Activated T-helper 2 cell treated with anti-CD3 and anti-CD28 coated beads, Interferon-gamma antibody, Interleukin-2, Interleukin-4, amounts not matched to agents 10 μg/mL and 5 μg/mL and 100 μg/mL, durations not matched to agents 14 hours and 24 hours and 36 hours (primary cell): ENCODE data around the gene MRPS15. TPM values are rescaled to one million over a fixed set of nuclear protein-coding genes. Genes with fewer than 3 reads are reported as not detected.
"Not testable (repeated sequence)": the region's sequence is repeated elsewhere in the genome, so short reads cannot be mapped to it uniquely, and the experiment has no call there.

Experiments
- DNase-seq: peaks from one replicate; pipeline ENCODE4 v3.0.0; 2021; ENCODE audit warnings: low spot score
- H3K27ac Mint-ChIP-seq: one replicate; pipeline ENCODE4 v1.8.0; 2021; ENCODE audit warnings: mixed read lengths
- H3K27me3 Mint-ChIP-seq: one replicate; pipeline ENCODE4 v1.8.0; 2021; ENCODE audit warnings: low read depth, mixed read lengths
- H3K36me3 Mint-ChIP-seq: one replicate; pipeline ENCODE4 v1.8.0; 2021; ENCODE audit warnings: low read depth, mixed read lengths
- H3K4me1 Mint-ChIP-seq: one replicate; pipeline ENCODE4 v1.8.0; 2021; ENCODE audit warnings: low read depth, mixed read lengths
- H3K4me3 Mint-ChIP-seq: one replicate; pipeline ENCODE4 v1.8.0; 2021; ENCODE audit warnings: low read depth, mild to moderate bottlenecking, moderate library complexity, mixed read lengths
- H3K9me3 Mint-ChIP-seq: one replicate; pipeline ENCODE4 v1.8.0; 2021; ENCODE audit warnings: mixed read lengths
- intact Hi-C: fragments of 100-400 bp; cut with micrococcal nuclease; formaldehyde crosslinking; loops from one replicate; pipeline ENCODE4 v1.15.1; 2023
- total RNA-seq: library from RNA; stranded (reverse); gene quantifications from 2 replicates; pipeline ENCODE4 v1.2.3, GENCODE V29; 2022

Gene MRPS15
- total RNA-seq, 1 donor from 2014 or later: 117 TPM

DNA sequence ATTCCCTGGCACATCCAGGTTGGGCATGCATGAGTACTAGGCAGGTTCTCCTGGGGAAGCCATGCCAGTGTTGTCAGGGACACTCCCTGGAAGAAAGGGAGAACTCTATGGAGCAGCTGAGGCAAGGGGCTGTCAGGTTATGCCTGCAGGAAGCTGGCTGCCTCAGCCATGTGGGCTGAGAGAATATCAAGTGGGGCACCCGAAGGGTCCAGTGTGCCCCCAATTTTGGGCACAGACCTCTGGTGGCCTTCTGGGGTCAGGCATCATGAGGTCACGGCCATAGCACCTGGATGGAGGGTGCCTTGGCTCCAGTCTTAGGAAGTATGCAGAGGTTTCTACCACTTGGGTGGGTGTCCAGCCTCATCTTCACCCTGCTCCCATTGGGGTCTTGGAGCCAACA is 16.0 kb upstream of the MRPS15 start:
- H3K4me1 Mint-ChIP-seq: peaks cover 17% of the 10 kb centered on the region
- H3K4me3 Mint-ChIP-seq: no peak overlapping the region
- peaks cover 5% of the 10 kb centered on the region for H3K27me3 Mint-ChIP-seq
- no peak overlapping the region for H3K27ac Mint-ChIP-seq
- H3K9me3 Mint-ChIP-seq: no peaks in the 10 kb centered on the region
- intact Hi-C loops: no loop called here
- H3K36me3 Mint-ChIP-seq: no peaks in the 10 kb centered on the region
- no peak for DNase-seq

DNA sequence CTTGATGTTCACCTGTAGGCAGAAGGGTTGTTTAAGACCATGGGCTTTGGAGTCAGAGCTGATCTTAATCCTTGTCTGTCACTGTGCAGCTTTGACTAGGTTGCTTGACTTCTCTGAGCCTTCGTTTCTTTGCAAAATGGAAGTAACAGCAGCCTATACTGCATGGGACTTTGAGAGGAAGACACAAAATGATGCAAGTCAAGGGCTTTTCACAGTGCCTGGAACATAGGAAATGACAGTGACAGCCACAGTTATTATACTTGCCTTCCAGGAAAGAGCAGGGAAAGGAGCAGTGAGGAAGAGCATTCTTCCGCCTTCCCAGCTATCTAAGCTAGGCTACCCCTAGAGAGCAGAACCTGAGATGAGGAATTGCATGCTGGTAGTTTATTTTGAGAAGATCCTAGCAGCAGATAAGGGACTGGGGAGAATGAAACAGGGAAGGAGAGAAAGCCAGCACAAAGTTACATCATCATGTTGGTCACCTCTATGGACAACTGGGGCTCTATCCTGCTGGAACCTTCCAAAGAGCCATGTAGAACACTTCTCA is 15.4 kb upstream of the MRPS15 start:
- Mint-ChIP-seq H3K36me3 (no peaks in the 10 kb centered on the region), H3K4me3 (no peak overlapping the region), H3K27ac (no peak overlapping the region), H3K9me3 (no peaks in the 10 kb centered on the region), H3K4me1 (peaks cover 19% of the 10 kb centered on the region), H3K27me3 (peaks cover 5% of the 10 kb centered on the region)
- DNase-seq: no peak
- intact Hi-C loops: no loop called here

DNA sequence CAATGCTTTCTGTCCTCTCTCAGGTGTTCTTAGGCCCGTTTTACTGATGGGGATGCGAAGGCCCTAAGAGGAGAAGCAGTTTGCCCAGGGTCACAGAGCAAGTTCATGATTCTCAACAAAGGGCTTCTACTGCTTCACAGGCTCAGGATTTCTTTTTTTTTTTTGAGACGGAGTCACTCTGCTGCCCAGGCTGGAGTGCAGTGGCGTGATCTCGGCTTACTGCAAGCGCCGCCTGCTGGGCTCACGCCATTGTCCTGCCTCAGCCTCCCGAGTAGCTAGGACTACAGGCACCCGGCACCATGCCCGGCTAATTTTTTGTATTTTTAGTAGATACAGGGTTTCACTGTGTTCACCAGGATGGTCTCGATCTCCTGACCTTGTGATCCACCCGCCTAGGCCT is 13.4 kb upstream of the MRPS15 start:
- peaks cover 20% of the 10 kb centered on the region for H3K4me1 Mint-ChIP-seq
- H3K27ac Mint-ChIP-seq, DNase-seq, H3K9me3 Mint-ChIP-seq, H3K4me3 Mint-ChIP-seq, H3K27me3 Mint-ChIP-seq, intact Hi-C loops, H3K36me3 Mint-ChIP-seq: not testable (repeated sequence)

GRCh38 chr1:36476945-36477344 is 12.8 kb upstream of the MRPS15 start:
- Mint-ChIP-seq H3K27me3 (peaks cover 5% of the 10 kb centered on the region), H3K36me3 (no peaks in the 10 kb centered on the region), H3K9me3 (no peaks in the 10 kb centered on the region), H3K4me3 (no peak overlapping the region), H3K27ac (no peak overlapping the region), H3K4me1 (peaks cover 14% of the 10 kb centered on the region)
- DNase-seq: no peak
- intact Hi-C loops: no loop called here

- no peaks in the 10 kb centered on the region for H3K9me3 Mint-ChIP-seq
- H3K4me1 Mint-ChIP-seq: peaks cover 11% of the 10 kb centered on the region
- intact Hi-C loops: no loop called here
- H3K27ac Mint-ChIP-seq: peak overlapping the region; percentile 21
- H3K27me3 Mint-ChIP-seq: peaks cover 5% of the 10 kb centered on the region
- DNase-seq: no peak
- no peaks in the 10 kb centered on the region for H3K36me3 Mint-ChIP-seq
- H3K4me3 Mint-ChIP-seq: no peak overlapping the region
Measured at GRCh38 chr1:36475910-36476604, 11.9 kb upstream of the MRPS15 start.

- Mint-ChIP-seq H3K4me3 (no peak overlapping the region), H3K27me3 (peaks cover 5% of the 10 kb centered on the region), H3K4me1 (peaks cover 11% of the 10 kb centered on the region), H3K27ac (no peak overlapping the region), H3K9me3 (no peaks in the 10 kb centered on the region), H3K36me3 (no peaks in the 10 kb centered on the region)
- intact Hi-C loops: no loop called here
- no peak for DNase-seq
Measured at GRCh38 chr1:36475341-36475740, 11.2 kb upstream of the MRPS15 start.

DNA sequence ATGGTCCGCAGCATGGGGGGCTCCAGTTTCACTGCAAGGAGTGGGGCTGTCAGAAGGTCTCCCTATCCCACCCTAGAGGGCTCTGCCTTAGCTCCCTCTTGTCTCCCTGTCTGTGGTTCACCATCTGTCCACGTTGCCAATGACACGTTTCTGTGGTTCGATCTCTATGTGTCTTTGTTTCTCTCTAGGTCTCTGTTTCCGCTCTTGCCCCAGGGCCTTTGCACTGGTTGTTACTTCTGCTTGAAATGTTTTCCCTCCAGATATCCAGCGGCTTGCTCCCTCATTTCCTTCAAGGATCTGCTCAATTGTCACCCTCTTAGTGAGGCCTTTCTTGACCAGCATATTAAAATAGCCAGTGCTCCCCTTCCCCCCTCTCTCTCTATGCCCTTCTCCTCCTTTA is 8.5 kb upstream of the MRPS15 start:
- H3K27me3 Mint-ChIP-seq: no peaks in the 10 kb centered on the region
- DNase-seq: no peak
- H3K4me1 Mint-ChIP-seq: peaks cover 5% of the 10 kb centered on the region

GRCh38 chr1:36471830-36472641 is 7.9 kb upstream of the MRPS15 start:
- no peak for DNase-seq
- Mint-ChIP-seq H3K4me3 (no peak overlapping the region), H3K36me3 (no peaks in the 10 kb centered on the region), H3K4me1 (peaks cover 5% of the 10 kb centered on the region), H3K27me3 (no peaks in the 10 kb centered on the region), H3K27ac (no peak overlapping the region), H3K9me3 (no peaks in the 10 kb centered on the region)
- intact Hi-C loops: no loop called here

More for the DNA sequence above, 8.5 kb upstream of the MRPS15 start:
- intact Hi-C loops: no loop called here
- Mint-ChIP-seq H3K27ac (no peak overlapping the region), H3K4me3 (no peak overlapping the region), H3K9me3 (no peaks in the 10 kb centered on the region), H3K36me3 (no peaks in the 10 kb centered on the region)

GRCh38 chr1:36469163-36469562 is 5.0 kb upstream of the MRPS15 start:
- intact Hi-C loops: no loop called here
- DNase-seq: no peak
- no peak overlapping the region for H3K4me3 Mint-ChIP-seq
- H3K27ac Mint-ChIP-seq: no peak overlapping the region
- H3K9me3 Mint-ChIP-seq: no peaks in the 10 kb centered on the region
- H3K4me1 Mint-ChIP-seq: peaks cover 3% of the 10 kb centered on the region
- peaks cover under 1% of the 10 kb centered on the region for H3K36me3 Mint-ChIP-seq
- no peaks in the 10 kb centered on the region for H3K27me3 Mint-ChIP-seq

GRCh38 chr1:36467700-36468455 is 3.7 kb upstream of the MRPS15 start:
- H3K27me3 Mint-ChIP-seq: no peaks in the 10 kb centered on the region
- peaks cover 7% of the 10 kb centered on the region for H3K36me3 Mint-ChIP-seq
- H3K4me3 Mint-ChIP-seq: no peak overlapping the region
- peaks cover 8% of the 10 kb centered on the region for H3K4me1 Mint-ChIP-seq
- intact Hi-C loops: no loop called here
- no peak for DNase-seq
- no peak overlapping the region for H3K27ac Mint-ChIP-seq
- no peaks in the 10 kb centered on the region for H3K9me3 Mint-ChIP-seq

- H3K9me3 Mint-ChIP-seq: no peaks in the 10 kb centered on the region
Measured at GRCh38 chr1:36467027-36467410, 2.8 kb upstream of the MRPS15 start.

DNA sequence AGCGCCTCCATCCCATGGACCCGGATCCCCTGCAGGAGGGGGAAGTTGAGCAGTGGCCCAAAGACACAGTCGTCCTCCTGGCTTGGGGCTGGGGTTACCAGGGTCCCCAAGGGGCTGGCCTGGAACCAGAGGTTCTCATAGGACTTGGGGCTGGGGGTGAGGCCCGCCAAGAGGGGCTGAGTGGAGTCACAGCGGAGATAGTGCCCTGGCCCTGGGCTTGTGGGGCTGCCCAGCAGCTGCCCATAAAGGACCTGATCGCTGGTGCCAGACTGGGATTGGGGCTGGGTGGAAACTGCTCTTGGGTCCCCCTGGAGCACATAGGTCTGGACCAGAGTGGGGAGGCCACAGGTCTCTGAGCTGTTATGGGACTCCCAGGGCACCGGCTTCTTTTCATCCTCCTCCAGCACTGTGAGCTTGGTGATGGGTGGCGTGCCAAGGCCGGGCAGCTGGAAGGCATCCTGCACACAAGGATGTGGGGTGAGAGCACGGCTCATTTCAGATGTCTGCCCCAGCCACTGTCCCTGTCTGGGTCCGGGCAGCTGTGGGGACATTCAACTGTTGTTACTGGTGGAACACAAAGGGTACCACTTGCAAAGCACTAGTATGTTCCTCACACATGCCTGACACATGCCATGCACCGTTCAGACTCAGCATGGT is 2.3 kb upstream of the MRPS15 start:
- H3K4me1 Mint-ChIP-seq: peaks cover 16% of the 10 kb centered on the region
- H3K4me3 Mint-ChIP-seq: no peak overlapping the region
- H3K9me3 Mint-ChIP-seq: no peaks in the 10 kb centered on the region
- intact Hi-C loops: no loop called here
- DNase-seq: no peak
- H3K27ac Mint-ChIP-seq: no peak overlapping the region
- no peaks in the 10 kb centered on the region for H3K27me3 Mint-ChIP-seq
- H3K36me3 Mint-ChIP-seq: peaks cover 16% of the 10 kb centered on the region

More at GRCh38 chr1:36467027-36467410, 2.8 kb upstream of the MRPS15 start:
- peaks cover 12% of the 10 kb centered on the region for H3K36me3 Mint-ChIP-seq
- H3K4me1 Mint-ChIP-seq: peaks cover 12% of the 10 kb centered on the region
- H3K27ac Mint-ChIP-seq: no peak overlapping the region
- intact Hi-C loops: no loop called here
- H3K4me3 Mint-ChIP-seq: no peak overlapping the region
- no peaks in the 10 kb centered on the region for H3K27me3 Mint-ChIP-seq
- no peak for DNase-seq
